PC-9 (cell line): ENCODE results near the gene CYP2F1. TPM values are rescaled to one million over a fixed set of nuclear protein-coding genes. Genes with fewer than 3 reads are reported as not detected.
"Not testable (repeated sequence)": the region's sequence is repeated elsewhere in the genome, so short reads cannot be mapped to it uniquely, and the experiment has no call there.

ENCODE experiments used
- BruUV-seq: library from RNA; stranded (reverse); fragments of 400-500 nt; replicated peaks from 2 replicates; lab custom pipeline; 2021; lab: Mats Ljungman, UMichigan
- CTCF ChIA-PET: fragments of 300-600 bp; sonication (Branson Sonifier 250); formaldehyde crosslinking; loops from one replicate; lab custom pipeline; 2022; ENCODE audit warnings: antibody characterized with exemption; lab: Charles Lee
- POLR2A ChIA-PET: fragments of 300-600 bp; sonication (Branson Sonifier 250); formaldehyde crosslinking; loops from one replicate; lab custom pipeline; 2022; ENCODE audit warnings: antibody characterized with exemption; ENCODE audit not compliant: unreplicated experiment; lab: Charles Lee
- DNase-seq, 2 experiments: peaks; one replicate each; pipeline versions ENCODE4 v3.0.0 to v3.0.0-alpha.2; 2015 to 2022; ENCODE audit warnings: mixed read lengths in 1 of 2
- H2AFZ ChIP-seq: fragments of 200-600 bp; sonication (generic); 2 replicates; pipeline ENCODE4 v1.8.1; 2017; ENCODE audit warnings: antibody characterized with exemption
- H3F3A ChIP-seq: fragments of 200-600 bp; sonication (generic); 2 replicates; pipeline ENCODE4 v1.8.1; 2017; ENCODE audit warnings: antibody characterized with exemption, mild to moderate bottlenecking, low read depth; ENCODE audit not compliant: insufficient read depth
- H3K27ac ChIP-seq: fragments of 200-600 bp; sonication (generic); 2 replicates; pipeline ENCODE4 v1.6.1; 2016; ENCODE audit warnings: mixed run types
- H3K27me3 ChIP-seq: fragments of 200-600 bp; sonication (generic); 2 replicates; pipeline ENCODE4 v1.6.1; 2016; ENCODE audit warnings: low read depth, mixed run types; ENCODE audit not compliant: insufficient read depth
- H3K36me3 ChIP-seq: fragments of 200-600 bp; sonication (generic); 2 replicates; pipeline ENCODE4 v1.6.1; 2016; ENCODE audit warnings: low read depth, mixed run types
- H3K4me1 ChIP-seq: fragments of 200-600 bp; sonication (generic); replicated peaks from 2 replicates; pipeline ENCODE4 v1.6.1; 2016; ENCODE audit warnings: mixed run types; ENCODE audit not compliant: insufficient read depth
- H3K4me2 ChIP-seq: fragments of 200-600 bp; sonication (generic); 2 replicates; pipeline ENCODE4 v1.6.1; 2017; ENCODE audit warnings: mixed run types
- H3K4me3 ChIP-seq: fragments of 200-600 bp; sonication (generic); 2 replicates; pipeline ENCODE4 v1.6.1; 2016; ENCODE audit warnings: mixed run types
- H3K79me2 ChIP-seq: fragments of 200-600 bp; sonication (generic); 2 replicates; pipeline ENCODE4 v1.6.1; 2017; ENCODE audit warnings: low read depth, mixed run types
- H3K9me2 ChIP-seq: fragments of 200-600 bp; sonication (generic); 2 replicates; pipeline ENCODE4 v1.8.1; 2017; ENCODE audit warnings: mild to moderate bottlenecking; ENCODE audit not compliant: insufficient read depth
- H3K9me3 ChIP-seq: fragments of 200-600 bp; sonication (generic); 2 replicates; pipeline ENCODE4 v1.8.1; 2016; ENCODE audit warnings: low read depth; ENCODE audit not compliant: insufficient read depth
- H4K20me1 ChIP-seq: fragments of 200-600 bp; sonication (generic); 2 replicates; pipeline ENCODE4 v1.8.1; 2017; ENCODE audit not compliant: insufficient read depth
- CTCF ChIP-seq: fragments of 200-600 bp; sonication (generic); conservative IDR thresholded peaks from 2 replicates; pipeline ENCODE4 v1.6.1; 2017; ENCODE audit warnings: mixed run types, antibody characterized with exemption, mild to moderate bottlenecking, moderate library complexity
- EZH2 ChIP-seq: fragments of 200-600 bp; sonication (generic); IDR thresholded peaks from 2 replicates; pipeline ENCODE4 v1.8.0; 2017; ENCODE audit warnings: antibody characterized with exemption, low read depth
- intact Hi-C: fragments of 100-400 bp; cut with micrococcal nuclease; formaldehyde crosslinking; loops from one replicate; pipeline ENCODE4 v1.10.0; 2022; ENCODE audit not compliant: unreplicated experiment
- total RNA-seq: library from RNA; stranded (reverse); gene quantifications from 2 replicates; pipeline ENCODE4 v1.2.3, GENCODE V29; 2021

CYP2F1 gene
- total RNA-seq, 1 experiment from 2014 or later: not detected

- Histone ChIP-seq H3K4me3 (no peak overlapping the region), H3K36me3 (no peaks in the 10 kb centered on the region), H2AFZ (no peak overlapping the region), H3K4me1 (0 out of 2 replicates have a peak, but pooled peaks cover 5% of the 10 kb centered on the region), H3K27ac (no peak overlapping the region), H4K20me1 (no peaks in the 10 kb centered on the region), H3K4me2 (no peak overlapping the region), H3K79me2 (no peaks in the 10 kb centered on the region), H3K9me2 (no peaks in the 10 kb centered on the region), H3K9me3 (no peaks in the 10 kb centered on the region), H3K27me3 (peaks cover 3% of the 10 kb centered on the region), H3F3A (no peaks in the 10 kb centered on the region; the same call in 1 of the 2 replicates)
- ChIA-PET CTCF (no interaction called here), POLR2A (no interaction called here)
- no TSS peak for BruUV-seq
- DNase-seq: no peak
- no peak for TF ChIP-seq EZH2
- TF ChIP-seq CTCF: no peak
- intact Hi-C loops: no loop called here
Measured at GRCh38 chr19:41134616-41135015, 20.4 kb downstream of the CYP2F1 start.

- intact Hi-C loops, H3K9me2 ChIP-seq, H3F3A ChIP-seq, CTCF ChIA-PET, H2AFZ ChIP-seq, H3K79me2 ChIP-seq, H3K4me3 ChIP-seq, H3K9me3 ChIP-seq, H3K4me2 ChIP-seq, H3K27ac ChIP-seq, H4K20me1 ChIP-seq, H3K36me3 ChIP-seq, H3K27me3 ChIP-seq, H3K4me1 ChIP-seq: not testable (repeated sequence)
- BruUV-seq: TSS peak; percentile 47
- POLR2A ChIA-PET: interaction anchor here (0.6 kb wide), 1 partner anchor 12 kb away, joined by 7 read pairs; no protein-coding TSS in a partner anchor
- DNase-seq: peak in 1 of 2 experiments; percentile 71
Measured at GRCh38 chr19:41135390-41136384, 21.5 kb downstream of the CYP2F1 start.

GRCh38 chr19:41136636-41137455 lies 22.6 kb downstream of the CYP2F1 start:
- Histone ChIP-seq H4K20me1 (no peaks in the 10 kb centered on the region), H3K4me1 (0 out of 2 replicates have a peak, but pooled peaks cover 5% of the 10 kb centered on the region), H3K27me3 (peaks cover 3% of the 10 kb centered on the region), H3K36me3 (no peaks in the 10 kb centered on the region), H3K9me3 (no peaks in the 10 kb centered on the region), H3K9me2 (no peaks in the 10 kb centered on the region), H3K27ac (no peak overlapping the region), H3F3A (no peaks in the 10 kb centered on the region; the same call in 1 of the 2 replicates), H3K4me2 (no peak overlapping the region), H2AFZ (no peak overlapping the region), H3K79me2 (no peaks in the 10 kb centered on the region), H3K4me3 (no peak overlapping the region)
- CTCF ChIA-PET: no interaction called here
- TF ChIP-seq CTCF (no peak), EZH2 (no peak)
- POLR2A ChIA-PET: no interaction called here
- no TSS peak for BruUV-seq
- no peak for DNase-seq
- intact Hi-C loops: no loop called here
